ENCODE data around the gene DMKN. TPM values are rescaled to one million over a fixed set of nuclear protein-coding genes. Genes with fewer than 3 reads are reported as not detected.

Gene DMKN
- total and polyA plus RNA-seq, 3 donors from 2014 or later = 5.8 to 24.0 (median 7.9) TPM

DNA sequence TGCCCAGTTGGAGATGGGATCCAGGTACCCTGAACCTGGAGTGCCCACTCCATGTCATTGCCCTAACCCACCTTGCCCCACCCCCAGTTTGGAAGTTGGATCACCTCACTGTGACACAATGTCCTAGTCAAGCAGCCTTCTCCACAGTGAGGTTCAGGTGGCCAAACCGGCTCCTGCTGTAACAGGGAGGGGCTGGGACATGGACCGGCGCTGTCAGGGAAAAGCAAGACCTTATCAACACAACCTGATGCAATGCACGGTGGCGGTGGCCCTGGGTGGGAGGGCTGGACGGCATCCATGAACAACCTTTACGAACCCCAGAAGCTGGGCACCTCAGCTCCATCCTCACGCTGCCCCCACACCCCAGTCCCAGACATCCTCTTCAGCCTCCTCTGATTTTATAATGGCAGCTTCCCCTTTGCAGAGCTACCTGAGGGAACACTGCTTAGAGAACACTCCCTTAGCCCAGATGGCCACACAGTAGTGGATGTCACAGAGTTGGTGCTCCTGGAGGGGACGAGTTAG lies 21.6 kb downstream of the DMKN start:
- H3K27ac ChIP-seq = no peak overlapping the region
- 88 to 96% methylated on average over 5 to 9 of the region's 9 CpGs for WGBS, 2 donors
- TF ChIP-seq POLR2A (IDR thresholded peaks at IDR 0.05) = no peak
- H3K4me3 ChIP-seq = no peak overlapping the region
- H3K27me3 ChIP-seq = no peaks in the 10 kb centered on the region
- no peaks in the 10 kb centered on the region for H3K36me3 ChIP-seq (ENCODE audit: low read depth, missing control alignments)
- H3K4me1 ChIP-seq = no peaks in the 10 kb centered on the region
- DNase-seq = no peak
- intact Hi-C loops (cut with DNase I; ENCODE audit: low total_unique reads) = loop anchor here (10.0 kb wide), 1 partner anchor 137 kb away; the partner anchor contains the start of gene FFAR3
- no peaks in the 10 kb centered on the region for H3K9me3 ChIP-seq

DNA sequence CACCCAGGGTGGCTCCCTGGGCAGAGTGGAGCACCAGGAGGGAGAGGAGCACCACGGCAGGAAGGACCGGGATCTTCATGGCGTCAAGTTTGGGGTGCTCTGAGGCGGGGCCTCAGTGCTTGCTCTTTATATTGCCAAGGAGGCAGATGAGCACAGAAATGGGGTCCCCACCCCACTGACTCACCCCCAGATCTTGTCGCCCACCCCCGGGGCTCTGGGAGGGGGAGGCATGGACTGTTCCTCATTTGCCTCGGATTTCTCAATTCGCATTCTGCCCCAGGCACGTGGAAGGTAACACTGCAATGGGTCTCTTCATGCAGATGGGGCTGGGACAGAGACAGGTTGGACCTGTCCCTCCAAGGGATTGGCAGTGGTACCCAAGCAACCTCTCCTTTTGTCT lies 23.1 kb downstream of the DMKN start, which contains the start of gene KRTDAP:
Gene KRTDAP, minus strand, starts transcription at position 101 of the 400 bp plus-strand sequence. Its CDS starts 22 bp downstream, at position 79.
- intact Hi-C loops (cut with DNase I; ENCODE audit: low total_unique reads) = loop anchor here (10.0 kb wide), 1 partner anchor 136 kb away; the partner anchor contains the start of gene FFAR3
- no peak for TF ChIP-seq POLR2A (IDR thresholded peaks at IDR 0.05)
- TF ChIP-seq CTCF (IDR thresholded peaks at IDR 0.05) = no peak
- H3K9me3 ChIP-seq = no peaks in the 10 kb centered on the region
- 76 to 93% methylated on average over 9 of the region's 9 CpGs for WGBS, 2 donors
- no peak within 1 kb of the TSS for H3K27ac ChIP-seq
- no peaks in the 10 kb centered on the region for H3K4me1 ChIP-seq
- H3K27me3 ChIP-seq = no peaks in the 10 kb centered on the region
- H3K36me3 ChIP-seq (ENCODE audit: low read depth, missing control alignments) = no peaks in the 10 kb centered on the region
- no peak for DNase-seq
- H3K4me3 ChIP-seq = no peak within 1 kb of the TSS

GRCh38 chr19:35488677-35489076 lies 24.8 kb downstream of the DMKN start:
- Histone ChIP-seq H3K36me3 (ENCODE audit: low read depth, missing control alignments) (no peaks in the 10 kb centered on the region), H3K4me1 (no peaks in the 10 kb centered on the region), H3K4me3 (no peak overlapping the region), H3K27me3 (no peaks in the 10 kb centered on the region), H3K9me3 (no peaks in the 10 kb centered on the region), H3K27ac (no peak overlapping the region)
- no peak for DNase-seq
- WGBS, 2 donors = 91 to 92% methylated on average over 16 of the region's 16 CpGs
- intact Hi-C loops (cut with DNase I; ENCODE audit: low total_unique reads) = no loop called here
- TF ChIP-seq CTCF (IDR thresholded peaks at IDR 0.05) (no peak), POLR2A (IDR thresholded peaks at IDR 0.05) (no peak)

DNA sequence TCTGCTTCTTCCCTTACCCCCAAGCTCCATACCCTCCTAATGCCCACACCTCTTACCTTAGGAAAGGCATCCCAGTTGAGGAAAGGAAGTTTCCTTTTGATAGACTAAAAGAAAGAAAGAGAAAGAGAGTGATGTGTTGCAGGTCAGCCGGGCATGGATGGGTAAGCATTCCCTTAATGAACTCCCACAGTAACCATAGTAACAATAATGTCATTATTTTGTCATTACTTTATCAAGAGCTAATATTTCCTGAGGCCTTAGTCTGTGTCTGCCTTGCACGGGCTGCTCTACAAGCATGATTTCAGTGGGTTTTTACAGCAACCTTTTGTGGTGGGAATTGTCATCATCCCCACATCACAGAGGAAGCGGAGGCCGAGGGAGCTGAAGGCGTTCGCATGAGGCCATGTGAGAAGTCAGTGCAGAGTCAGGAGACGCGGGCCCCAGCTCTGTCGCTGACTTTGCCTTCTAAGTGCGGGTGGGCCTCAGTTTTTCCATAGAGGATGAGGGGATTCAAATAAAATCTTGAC lies 25.7 kb downstream of the DMKN start:
- Histone ChIP-seq H3K4me3 (no peak overlapping the region), H3K27ac (no peak overlapping the region), H3K9me3 (no peaks in the 10 kb centered on the region), H3K27me3 (no peaks in the 10 kb centered on the region), H3K36me3 (ENCODE audit: low read depth, missing control alignments) (no peaks in the 10 kb centered on the region), H3K4me1 (no peaks in the 10 kb centered on the region)
- TF ChIP-seq POLR2A (IDR thresholded peaks at IDR 0.05) (no peak), CTCF (IDR thresholded peaks at IDR 0.05) (no peak)
- intact Hi-C loops (cut with DNase I; ENCODE audit: low total_unique reads) = no loop called here
- WGBS, 2 donors = 94 to 96% methylated on average over 10 of the region's 10 CpGs
- no peak for DNase-seq

DNA sequence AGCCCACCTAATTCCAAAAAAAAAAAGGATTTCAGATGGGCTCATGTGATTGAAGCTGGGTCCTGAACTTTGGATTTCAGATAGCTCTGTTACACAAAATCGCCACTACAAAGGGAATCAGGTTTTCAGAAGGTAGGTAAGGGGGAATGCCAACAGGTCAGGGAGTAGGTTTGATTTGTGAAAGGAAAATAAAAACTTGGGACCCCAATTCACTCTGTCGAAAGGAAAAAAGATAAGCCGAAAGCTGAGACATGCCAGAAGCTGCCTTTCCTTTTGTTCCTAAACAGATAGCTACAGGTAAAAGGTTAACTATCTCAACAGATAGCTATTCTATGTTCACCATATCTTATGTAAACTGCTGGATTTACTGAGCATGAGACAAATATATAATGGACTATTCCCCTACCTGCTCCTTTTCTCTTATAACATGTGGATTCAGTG lies 27.2 kb downstream of the DMKN start:
- Histone ChIP-seq H3K36me3 (ENCODE audit: low read depth, missing control alignments) (no peaks in the 10 kb centered on the region), H3K27me3 (no peaks in the 10 kb centered on the region), H3K27ac (no peak overlapping the region), H3K4me1 (no peaks in the 10 kb centered on the region), H3K9me3 (no peaks in the 10 kb centered on the region), H3K4me3 (no peak overlapping the region)
- 71 to 72% methylated on average over 3 of the region's 3 CpGs for WGBS, 2 donors
- no peak for DNase-seq
- TF ChIP-seq POLR2A (IDR thresholded peaks at IDR 0.05) (no peak), CTCF (IDR thresholded peaks at IDR 0.05) (no peak)
- intact Hi-C loops (cut with DNase I; ENCODE audit: low total_unique reads) = no loop called here

Data from testis (tissue), 3 donors.